Measurements from ENCODE around the gene NCMAP.
"Not testable (repeated sequence)": the region's sequence is repeated elsewhere in the genome, so short reads cannot be mapped to it uniquely, and the experiment has no call there.

The NCMAP gene

DNA sequence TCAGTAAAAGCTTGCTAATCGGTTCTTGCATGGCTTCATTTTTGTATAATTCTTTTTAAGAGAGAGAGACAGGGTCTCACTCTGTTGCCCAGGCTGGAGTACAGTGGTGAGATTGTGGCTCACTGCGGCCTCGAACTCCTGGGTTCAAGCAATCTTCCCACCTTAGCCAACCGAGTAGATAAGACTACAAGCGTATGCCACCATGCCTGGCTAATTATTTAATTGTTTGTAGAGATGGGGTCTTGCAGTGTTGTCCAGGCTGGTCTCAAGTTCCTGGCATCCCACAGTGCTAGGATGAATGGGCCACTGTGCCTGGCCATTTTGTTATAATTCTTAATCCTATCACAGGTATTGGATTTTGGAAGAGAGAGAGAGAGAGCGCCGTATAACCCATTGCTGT is 29.8 kb upstream of the NCMAP start:
- Histone ChIP-seq H3K9me3 (ENCODE audit: control insufficient read depth, insufficient read depth, low read length) (no peaks in the 10 kb centered on the region), H3K27me3 (ENCODE audit: control insufficient read depth, low read length) (no peaks in the 10 kb centered on the region), H3K79me2 (ENCODE audit: control insufficient read depth, low read length) (no peaks in the 10 kb centered on the region; the same call in 1 of the 2 replicates), H3F3A (ENCODE audit: control insufficient read depth, insufficient read depth) (peaks cover 12% of the 10 kb centered on the region), H3K4me3 (ENCODE audit: low read length) (peak overlapping the region; percentile 45; the same call in 1 of the 2 replicates), H3K27ac (ENCODE audit: low read depth, low read length) (no peak overlapping the region), H3K36me3 (ENCODE audit: control insufficient read depth, low read length) (0 out of 2 replicates have a peak, but pooled peaks cover under 1% of the 10 kb centered on the region), H4K20me1 (ENCODE audit: control insufficient read depth, insufficient read depth, low read depth, low read length) (no peaks in the 10 kb centered on the region), H3K4me1 (ENCODE audit: control insufficient read depth, low read length) (peaks cover 60% of the 10 kb centered on the region), H3K9me2 (replicated peaks; ENCODE audit: control insufficient read depth, low read length) (no peaks in the 10 kb centered on the region), H3K4me2 (ENCODE audit: low read length) (peak overlapping the region; percentile 56)
- TF ChIP-seq EZH2phosphoT487 (IDR thresholded peaks at IDR 0.05; ENCODE audit: borderline replicate concordance, low read length) = no peak
- TF ChIP-seq, protein P1, sequence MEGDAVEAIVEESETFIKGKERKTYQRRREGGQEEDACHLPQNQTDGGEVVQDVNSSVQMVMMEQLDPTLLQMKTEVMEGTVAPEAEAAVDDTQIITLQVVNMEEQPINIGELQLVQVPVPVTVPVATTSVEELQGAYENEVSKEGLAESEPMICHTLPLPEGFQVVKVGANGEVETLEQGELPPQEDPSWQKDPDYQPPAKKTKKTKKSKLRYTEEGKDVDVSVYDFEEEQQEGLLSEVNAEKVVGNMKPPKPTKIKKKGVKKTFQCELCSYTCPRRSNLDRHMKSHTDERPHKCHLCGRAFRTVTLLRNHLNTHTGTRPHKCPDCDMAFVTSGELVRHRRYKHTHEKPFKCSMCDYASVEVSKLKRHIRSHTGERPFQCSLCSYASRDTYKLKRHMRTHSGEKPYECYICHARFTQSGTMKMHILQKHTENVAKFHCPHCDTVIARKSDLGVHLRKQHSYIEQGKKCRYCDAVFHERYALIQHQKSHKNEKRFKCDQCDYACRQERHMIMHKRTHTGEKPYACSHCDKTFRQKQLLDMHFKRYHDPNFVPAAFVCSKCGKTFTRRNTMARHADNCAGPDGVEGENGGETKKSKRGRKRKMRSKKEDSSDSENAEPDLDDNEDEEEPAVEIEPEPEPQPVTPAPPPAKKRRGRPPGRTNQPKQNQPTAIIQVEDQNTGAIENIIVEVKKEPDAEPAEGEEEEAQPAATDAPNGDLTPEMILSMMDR (IDR thresholded peaks at IDR 0.05; ENCODE audit: low read depth, low read length, poor library complexity, severe bottlenecking) = no peak

DNA sequence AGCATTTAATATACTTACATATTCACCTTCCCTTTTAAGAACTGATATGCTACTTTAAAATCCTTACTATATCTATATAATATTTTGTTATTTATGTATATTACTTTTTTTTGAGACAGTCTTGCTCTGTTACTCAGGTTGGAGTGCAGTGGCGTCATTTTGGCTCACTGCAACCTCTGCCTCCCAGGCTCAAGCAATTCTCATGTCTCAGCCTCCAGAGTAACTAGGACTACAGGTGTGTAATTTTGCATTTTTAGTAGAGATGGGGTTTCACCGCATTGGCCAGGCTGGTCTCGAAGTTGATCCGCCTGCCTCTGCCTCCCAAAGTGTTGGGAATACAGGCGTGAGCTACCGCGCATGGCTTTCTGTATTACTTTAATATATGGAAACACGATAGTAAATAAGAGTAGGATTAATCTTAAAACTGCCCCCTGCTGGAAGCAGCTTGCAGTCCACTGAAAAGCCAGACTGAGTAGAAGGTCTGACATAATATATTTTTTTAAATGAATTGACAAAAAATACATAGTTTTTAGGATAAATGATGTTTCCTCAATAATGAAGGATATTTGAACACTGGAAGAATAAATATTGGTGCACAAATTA is 28.8 kb upstream of the NCMAP start:
- Histone ChIP-seq H3K4me1 (ENCODE audit: control insufficient read depth, low read length) (peaks cover 52% of the 10 kb centered on the region), H3K27me3 (ENCODE audit: control insufficient read depth, low read length) (no peaks in the 10 kb centered on the region), H3K9me2 (replicated peaks; ENCODE audit: control insufficient read depth, low read length) (no peaks in the 10 kb centered on the region), H4K20me1 (ENCODE audit: control insufficient read depth, insufficient read depth, low read depth, low read length) (no peaks in the 10 kb centered on the region), H3K79me2 (ENCODE audit: control insufficient read depth, low read length) (no peaks in the 10 kb centered on the region; the same call in 1 of the 2 replicates), H3K9me3 (ENCODE audit: control insufficient read depth, insufficient read depth, low read length) (no peaks in the 10 kb centered on the region), H3K36me3 (ENCODE audit: control insufficient read depth, low read length) (no peaks in the 10 kb centered on the region), H3K4me2 (ENCODE audit: low read length) (no peak overlapping the region), H3K27ac (ENCODE audit: low read depth, low read length) (no peak overlapping the region), H3F3A (ENCODE audit: control insufficient read depth, insufficient read depth) (peaks cover 21% of the 10 kb centered on the region), H3K4me3 (ENCODE audit: low read length) (no peak overlapping the region)
- TF ChIP-seq, protein P1 (IDR thresholded peaks at IDR 0.05; ENCODE audit: low read depth, low read length, poor library complexity, severe bottlenecking) = peak; percentile 74
- no peak for TF ChIP-seq EZH2phosphoT487 (IDR thresholded peaks at IDR 0.05; ENCODE audit: borderline replicate concordance, low read length)

DNA sequence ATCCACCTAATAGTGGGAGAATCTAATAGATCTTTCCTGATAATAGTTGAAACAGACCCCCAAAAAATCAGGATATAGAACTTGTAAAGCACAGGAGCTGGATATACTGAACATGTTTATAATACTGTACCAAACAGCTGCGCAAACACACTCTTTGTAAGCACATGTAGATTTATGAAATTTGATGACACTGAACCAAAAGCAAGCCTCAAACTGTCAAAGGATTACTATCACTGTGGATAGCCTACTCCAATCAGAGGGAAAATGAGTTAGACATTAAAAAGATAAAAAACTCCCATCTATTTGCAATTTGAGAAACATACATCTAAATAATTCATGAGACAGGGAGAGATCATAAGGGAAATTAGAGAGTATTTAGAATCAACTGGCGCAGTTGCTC is 27.1 kb upstream of the NCMAP start:
- H4K20me1 ChIP-seq (ENCODE audit: control insufficient read depth, insufficient read depth, low read depth, low read length) = no peaks in the 10 kb centered on the region
- no peak for TF ChIP-seq EZH2phosphoT487 (IDR thresholded peaks at IDR 0.05; ENCODE audit: borderline replicate concordance, low read length)
- TF ChIP-seq, protein P1 (IDR thresholded peaks at IDR 0.05; ENCODE audit: low read depth, low read length, poor library complexity, severe bottlenecking) = no peak
- peaks cover 26% of the 10 kb centered on the region for H3F3A ChIP-seq (ENCODE audit: control insufficient read depth, insufficient read depth)
- H3K27ac ChIP-seq (ENCODE audit: low read depth, low read length) = no peak overlapping the region
- no peaks in the 10 kb centered on the region for H3K9me3 ChIP-seq (ENCODE audit: control insufficient read depth, insufficient read depth, low read length)
- no peaks in the 10 kb centered on the region for H3K36me3 ChIP-seq (ENCODE audit: control insufficient read depth, low read length)
- no peaks in the 10 kb centered on the region for H3K9me2 ChIP-seq (replicated peaks; ENCODE audit: control insufficient read depth, low read length)
- H3K4me3 ChIP-seq (ENCODE audit: low read length) = no peak overlapping the region
- peak overlapping the region; percentile 15 for H3K4me2 ChIP-seq (ENCODE audit: low read length)
- no peaks in the 10 kb centered on the region for H3K27me3 ChIP-seq (ENCODE audit: control insufficient read depth, low read length)
- peaks cover 55% of the 10 kb centered on the region for H3K4me1 ChIP-seq (ENCODE audit: control insufficient read depth, low read length)
- H3K79me2 ChIP-seq (ENCODE audit: control insufficient read depth, low read length) = no peaks in the 10 kb centered on the region; the same call in 1 of the 2 replicates

DNA sequence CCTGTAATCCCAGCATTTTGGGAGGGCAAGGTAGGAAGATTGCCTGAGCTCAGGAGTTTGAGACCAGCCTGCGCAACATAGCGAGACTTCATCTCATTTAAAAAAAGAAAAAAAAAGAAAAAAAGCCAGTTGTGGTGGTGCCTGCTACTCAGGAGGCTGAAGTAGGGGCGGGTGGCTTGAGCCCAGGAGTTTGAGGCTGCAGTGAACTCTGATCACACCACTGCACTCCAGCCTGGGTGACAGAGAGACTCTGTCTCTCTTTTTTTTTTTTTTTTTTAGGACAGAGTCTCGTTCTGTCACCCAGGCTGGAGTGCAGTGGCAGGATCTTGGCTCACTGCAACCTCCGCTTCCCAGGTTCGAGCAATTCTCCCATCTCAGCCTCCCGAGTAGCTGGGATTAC is 26.6 kb upstream of the NCMAP start:
- peaks cover 29% of the 10 kb centered on the region for H3F3A ChIP-seq (ENCODE audit: control insufficient read depth, insufficient read depth)
- H3K36me3 ChIP-seq (ENCODE audit: control insufficient read depth, low read length); H3K79me2 ChIP-seq (ENCODE audit: control insufficient read depth, low read length); H3K4me3 ChIP-seq (ENCODE audit: low read length); H3K9me3 ChIP-seq (ENCODE audit: control insufficient read depth, insufficient read depth, low read length); H4K20me1 ChIP-seq (ENCODE audit: control insufficient read depth, insufficient read depth, low read depth, low read length); H3K27ac ChIP-seq (ENCODE audit: low read depth, low read length); H3K27me3 ChIP-seq (ENCODE audit: control insufficient read depth, low read length); H3K9me2 ChIP-seq (replicated peaks; ENCODE audit: control insufficient read depth, low read length); H3K4me2 ChIP-seq (ENCODE audit: low read length): not testable (repeated sequence)
- H3K4me1 ChIP-seq (ENCODE audit: control insufficient read depth, low read length) = peaks cover 60% of the 10 kb centered on the region
